ENCODE measurements around the gene DPF3.
A peak's percentile ranks its signal among the peaks of the same experiment; 100 is the strongest.

DPF3 gene

DNA sequence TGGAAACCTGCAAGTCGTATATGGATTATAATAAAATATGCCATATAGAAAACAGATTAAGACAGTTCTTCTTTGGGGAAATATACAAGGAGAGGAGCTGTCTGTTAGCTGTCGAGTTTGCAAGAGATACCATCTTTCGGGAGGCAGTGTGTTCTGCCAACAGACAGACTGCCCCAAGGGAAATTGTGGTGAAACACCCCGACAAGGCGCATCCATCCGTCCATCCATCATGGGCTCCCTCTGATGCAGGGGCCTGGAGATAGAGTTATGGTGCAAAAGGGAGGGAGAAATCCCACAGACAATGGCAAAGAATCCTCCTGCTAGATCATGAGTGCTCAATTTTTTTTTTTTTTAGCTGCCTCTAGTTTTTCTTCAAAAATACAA, 156.3 kb downstream of the DPF3 start:
- no peak for DNase-seq

GRCh38 chr14:72736786-72737559, 156.9 kb downstream of the DPF3 start:
- no peak for DNase-seq

- no peak for DNase-seq
These were observed 157.6 kb downstream of the DPF3 start for GRCh38 chr14:72736308-72736707.

DNA sequence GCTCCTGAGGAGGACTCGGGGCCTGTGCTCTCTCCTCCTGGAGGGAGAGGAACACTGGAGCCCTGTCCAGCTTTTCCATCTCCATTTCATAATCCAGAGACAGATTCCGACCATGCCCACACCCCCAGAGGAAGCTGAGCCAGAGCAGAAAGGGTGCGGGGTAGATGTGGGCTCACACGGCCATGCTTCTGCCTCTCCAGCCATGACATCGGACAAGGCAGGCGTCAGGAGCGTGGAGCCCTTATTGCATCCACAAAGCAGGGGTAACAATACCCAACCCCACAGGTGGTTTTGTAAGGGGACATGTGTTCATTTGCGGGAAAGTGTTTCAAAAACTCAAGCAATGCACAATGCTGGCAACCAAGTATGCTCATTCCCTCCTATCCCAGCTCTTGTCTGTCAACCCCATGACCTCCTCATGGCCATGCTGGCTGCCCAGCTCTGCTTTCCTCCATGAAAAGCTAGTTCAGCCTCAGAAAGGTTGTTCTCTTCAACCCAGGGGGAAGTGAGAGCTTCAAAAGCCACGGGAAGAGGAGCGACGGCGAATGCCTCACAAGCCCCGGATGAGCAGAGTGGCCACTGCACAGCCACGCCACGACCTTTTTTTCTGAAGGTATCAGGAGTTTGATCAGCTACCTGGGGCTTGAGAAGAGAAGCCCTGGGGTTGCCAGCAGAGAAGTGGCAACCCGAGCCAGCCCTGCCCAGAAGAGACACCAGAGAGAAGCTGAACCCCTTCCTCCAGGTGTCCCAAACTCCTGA, 161.7 kb downstream of the DPF3 start:
- no peak for DNase-seq

DNA sequence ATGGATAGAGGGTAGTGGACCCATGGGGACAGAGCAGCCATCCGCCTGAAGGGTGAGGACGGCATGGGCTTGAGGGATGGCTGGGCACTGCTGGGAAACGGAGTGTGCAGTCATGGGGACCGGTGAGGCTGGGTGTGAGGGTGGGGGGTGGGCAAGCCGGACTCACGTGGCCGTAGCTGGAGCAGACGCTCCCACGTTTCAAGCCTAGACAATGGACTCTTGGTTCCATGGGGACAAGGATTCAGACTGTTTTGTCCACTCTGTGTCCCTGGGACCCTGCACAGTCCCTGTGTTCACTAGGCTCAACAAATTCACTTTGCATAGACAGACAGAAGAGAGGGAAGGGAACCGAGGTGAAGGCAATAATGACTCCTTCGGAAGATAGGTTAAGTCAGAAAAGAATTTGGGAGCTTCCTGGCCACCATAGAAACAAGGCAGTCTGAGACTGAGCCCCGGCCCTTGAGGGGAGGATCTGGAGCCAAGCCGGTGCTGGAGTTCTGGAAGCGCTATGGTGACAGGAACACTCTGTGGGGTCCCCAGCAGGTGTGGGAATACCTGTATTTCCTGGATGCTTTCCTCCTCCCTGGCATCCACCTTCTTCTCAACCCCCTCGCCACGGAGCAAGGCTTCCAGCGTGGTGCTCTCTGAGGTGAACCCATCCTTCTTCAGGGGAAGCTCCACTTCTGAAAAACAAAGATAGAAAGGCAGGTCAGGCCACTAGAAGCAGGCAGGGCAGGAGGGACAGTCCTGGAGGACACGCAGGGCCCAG, 162.5 kb downstream of the DPF3 start:
- no peak for DNase-seq

DNA sequence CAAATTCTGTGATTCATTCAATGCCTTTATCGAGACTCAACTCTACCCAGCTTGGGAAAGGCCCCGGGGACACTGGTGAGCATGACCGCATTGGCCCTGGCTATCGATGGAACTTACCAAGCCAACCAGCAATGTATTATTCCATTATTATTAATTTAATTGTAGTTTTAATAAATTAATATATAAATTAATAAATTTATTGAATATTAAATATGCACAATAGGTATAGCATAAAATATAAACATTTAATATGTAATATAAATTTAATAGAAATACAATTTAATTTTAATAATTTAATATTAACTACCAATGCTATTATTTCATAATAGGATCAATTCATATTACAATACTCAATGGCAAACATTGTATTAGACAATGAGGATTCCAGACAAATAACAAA, 163.4 kb downstream of the DPF3 start:
- DNase-seq = no peak

- no peak for DNase-seq
These were observed 167.5 kb downstream of the DPF3 start for GRCh38 chr14:72726444-72726843.

- DNase-seq = no peak
These were observed 169.9 kb downstream of the DPF3 start for GRCh38 chr14:72723858-72724530.

GRCh38 chr14:72722201-72722785, 171.6 kb downstream of the DPF3 start:
- no peak for DNase-seq

DNA sequence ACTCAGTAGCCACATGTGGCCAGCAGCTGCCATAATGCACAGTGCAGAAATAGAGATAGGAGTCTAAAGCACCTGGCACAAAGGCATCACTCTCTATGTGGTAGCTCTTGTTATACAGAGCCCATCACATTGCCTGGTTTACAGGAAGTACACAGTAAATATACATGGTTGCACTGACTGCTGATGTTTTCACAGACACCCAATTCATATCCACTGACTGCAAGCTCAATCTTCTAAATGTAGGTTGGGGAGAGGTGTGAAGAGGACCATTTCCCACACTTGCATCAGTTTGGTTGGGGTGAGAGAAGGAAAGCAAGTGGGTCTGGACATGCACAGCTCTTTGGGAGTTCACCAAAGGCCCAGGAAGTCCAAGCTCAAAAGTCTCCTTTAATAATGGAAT, 172.8 kb downstream of the DPF3 start:
- no peak for DNase-seq

DNA sequence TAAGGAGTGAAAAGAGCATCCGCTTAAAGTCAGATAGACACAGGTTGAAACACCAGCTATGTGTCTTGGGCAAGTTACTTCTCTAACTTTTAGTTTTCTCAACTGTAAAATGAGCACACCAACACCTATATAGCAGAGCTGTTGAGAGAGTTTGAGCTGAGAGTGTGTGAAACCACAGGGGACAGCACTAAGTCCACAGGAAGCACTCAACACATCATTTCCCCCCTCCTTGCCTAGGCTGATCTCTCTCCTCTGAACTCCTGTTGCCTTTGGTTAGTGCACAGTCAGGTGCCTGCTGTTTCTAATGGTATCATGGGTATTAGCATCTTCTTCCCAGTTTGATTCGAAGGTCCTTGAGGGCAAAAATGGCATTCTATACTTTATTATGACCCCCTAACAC, 176.7 kb downstream of the DPF3 start:
- DNase-seq = no peak

DNA sequence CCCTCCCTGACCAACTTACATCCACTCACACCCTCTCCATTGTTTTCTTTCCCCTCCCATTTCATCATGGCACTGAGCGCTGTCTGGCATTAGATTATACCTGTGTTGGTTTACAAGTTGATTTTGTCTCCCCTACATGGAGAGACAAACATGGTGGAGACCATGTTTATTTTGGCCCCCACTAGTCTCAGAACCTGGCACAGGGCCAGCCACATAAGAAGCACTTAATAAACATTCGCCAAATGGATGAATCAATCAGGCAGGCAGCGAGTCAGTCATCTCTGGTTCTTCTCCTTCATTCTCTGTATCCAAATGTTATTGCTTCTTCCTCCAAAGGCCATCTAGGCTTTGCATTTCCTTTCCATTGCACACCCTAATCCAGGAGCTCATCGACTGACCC, 177.4 kb downstream of the DPF3 start:
- DNase-seq = no peak

- no peak for DNase-seq
These were observed 178.1 kb downstream of the DPF3 start for GRCh38 chr14:72715850-72716228.

DNA sequence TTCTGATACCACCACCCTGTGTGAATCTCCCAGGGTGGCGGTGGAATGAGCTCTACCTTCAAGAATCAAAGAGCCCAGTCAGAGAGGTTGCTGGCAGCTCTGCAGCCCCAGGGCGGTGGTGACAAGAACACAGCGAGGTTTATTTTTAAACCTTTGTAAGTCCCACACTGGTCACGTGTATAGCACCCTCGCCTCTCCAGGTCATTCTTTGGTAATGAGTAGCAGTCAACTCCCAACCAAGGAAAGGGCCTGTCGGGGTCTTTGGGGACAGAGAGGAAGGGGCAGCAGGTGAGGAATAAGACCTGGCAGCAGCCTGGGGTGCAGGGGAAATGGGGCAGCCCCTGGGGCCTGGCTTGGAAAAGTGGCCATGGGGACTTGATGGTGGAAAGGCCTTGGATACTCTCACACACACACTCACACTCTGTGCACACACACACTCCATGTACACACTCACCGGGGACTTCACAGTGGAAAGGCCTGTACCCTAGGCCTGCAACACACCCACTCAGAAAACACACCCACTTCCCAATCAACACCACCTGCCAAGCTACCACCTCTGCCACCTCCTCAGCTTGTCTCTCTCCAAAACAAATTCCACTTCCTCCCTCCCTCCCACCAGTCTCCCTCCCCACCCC, 178.6 kb downstream of the DPF3 start:
- DNase-seq = no peak

DNA sequence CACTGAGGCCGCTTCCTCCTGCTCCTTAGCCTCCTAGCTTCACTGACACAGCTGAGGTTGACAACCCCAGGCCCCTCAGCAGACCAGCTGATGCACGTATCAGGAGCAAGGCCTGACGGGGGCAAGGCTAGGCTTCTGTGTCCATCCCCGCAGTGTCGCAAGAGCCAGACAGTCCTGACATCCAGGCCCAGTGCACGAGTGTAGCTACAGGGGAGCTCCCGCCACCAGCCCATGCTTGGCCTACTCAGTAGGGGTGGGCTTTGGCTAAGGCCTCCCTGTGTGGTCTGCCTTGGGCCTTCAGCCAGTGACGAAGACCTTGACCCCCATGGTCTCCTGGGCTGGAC, 179.1 kb downstream of the DPF3 start:
- DNase-seq = no peak

GRCh38 chr14:72714094-72714493, 179.8 kb downstream of the DPF3 start:
- DNase-seq = peak in 1 of 2 donors; percentile 2

DNA sequence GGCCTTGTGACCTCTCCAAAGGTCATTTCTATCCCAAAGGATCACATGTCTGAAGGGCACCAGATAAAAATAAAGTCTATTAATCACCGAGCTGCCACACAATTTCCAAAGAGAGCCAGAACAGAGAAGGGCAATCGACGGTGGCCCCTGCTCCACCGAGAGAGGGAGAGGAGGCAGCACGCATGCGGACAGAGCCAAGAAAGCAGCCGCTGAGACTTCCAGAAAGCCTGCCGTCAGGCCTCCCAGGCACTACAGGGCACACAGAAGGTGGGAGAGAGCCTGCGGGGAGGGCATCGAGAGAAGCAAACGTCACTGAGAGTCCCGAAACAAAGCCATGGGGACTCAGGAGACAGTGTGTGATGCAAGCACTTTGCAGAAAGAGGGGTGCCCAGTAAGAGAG, 182.0 kb downstream of the DPF3 start:
- no peak for DNase-seq

- DNase-seq = no peak
These were observed 183.8 kb downstream of the DPF3 start for GRCh38 chr14:72709916-72710611.

- DNase-seq = no peak
These were observed 185.0 kb downstream of the DPF3 start for GRCh38 chr14:72708708-72709475.

DNA sequence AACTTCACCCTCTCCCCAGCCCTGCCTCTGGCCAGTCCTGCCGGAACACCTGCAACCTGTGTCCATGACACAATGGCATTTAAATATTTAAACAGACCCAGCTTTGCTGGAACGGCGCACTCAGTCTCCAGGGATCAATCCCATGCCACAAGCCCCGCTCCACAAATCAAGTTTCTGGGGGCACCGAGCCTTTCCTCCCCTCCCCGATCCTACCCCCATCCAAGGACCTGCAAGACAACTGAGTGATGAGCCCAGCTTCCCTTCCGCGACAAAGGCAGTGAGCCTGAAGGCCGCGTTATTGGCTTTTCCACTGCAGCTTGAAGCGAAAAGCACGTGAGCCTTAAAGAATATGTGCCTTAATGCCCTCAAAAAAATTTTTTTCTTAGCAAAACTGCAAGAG, 185.7 kb downstream of the DPF3 start:
- DNase-seq = no peak

GRCh38 chr14:72706485-72706884, 187.4 kb downstream of the DPF3 start:
- no peak for DNase-seq
